Measurements from ENCODE around the gene NFAM1. TPM values are rescaled to one million over a fixed set of nuclear protein-coding genes. Genes with fewer than 3 reads are reported as not detected.
A peak's percentile ranks its signal among the peaks of the same experiment; 100 is the strongest.

NFAM1 gene
- total and polyA plus RNA-seq, 7 donors = 1.2 to 3.1 (median 2.3) TPM

GRCh38 chr22:42414021-42414420, 18.2 kb downstream of the NFAM1 start:
- H3K9me3 ChIP-seq = no peaks in the 10 kb centered on the region
- no peak overlapping the region for H3K4me3 ChIP-seq
- TF ChIP-seq POLR2A (IDR thresholded peaks at IDR 0.05) (no peak), CTCF (IDR thresholded peaks at IDR 0.05) (no peak), POLR2AphosphoS5 (IDR thresholded peaks at IDR 0.05) (no peak), EP300 (IDR thresholded peaks at IDR 0.05) (no peak)
- WGBS, 2 donors = 78 to 87% methylated on average over 11 of the region's 11 CpGs
- no peak overlapping the region for H3K27ac ChIP-seq
- H3K27me3 ChIP-seq = no peaks in the 10 kb centered on the region
- DNase-seq = no peak
- intact Hi-C loops (cut with DNase I) = no loop called here
- peaks cover 0 to 13% (median 11%) of the 10 kb centered on the region in 4 donors for H3K4me1 ChIP-seq
- H3K36me3 ChIP-seq = no peaks in the 10 kb centered on the region

- no peaks in the 10 kb centered on the region for H3K9me3 ChIP-seq
- TF ChIP-seq POLR2AphosphoS5 (IDR thresholded peaks at IDR 0.05) (no peak), EP300 (IDR thresholded peaks at IDR 0.05) (no peak), POLR2A (IDR thresholded peaks at IDR 0.05) (no peak), CTCF (IDR thresholded peaks at IDR 0.05) (no peak)
- intact Hi-C loops (cut with DNase I) = no loop called here
- peak overlapping the region in 1 of 4 donors; percentile 13 for H3K4me3 ChIP-seq
- no peaks in the 10 kb centered on the region for H3K27me3 ChIP-seq
- H3K27ac ChIP-seq = peak overlapping the region; percentile 32 to 73 (median 62)
- WGBS, 2 donors = 81 to 89% methylated on average over 13 of the region's 13 CpGs
- peak; percentile 78 for DNase-seq
- H3K4me1 ChIP-seq = peaks cover 0 to 13% (median 11%) of the 10 kb centered on the region in 4 donors
- H3K36me3 ChIP-seq = no peaks in the 10 kb centered on the region
Measured at GRCh38 chr22:42412744-42413333, 19.4 kb downstream of the NFAM1 start.

GRCh38 chr22:42410708-42411107, 21.5 kb downstream of the NFAM1 start:
- no peak for DNase-seq
- no peak for TF ChIP-seq POLR2A (IDR thresholded peaks at IDR 0.05)
- TF ChIP-seq POLR2AphosphoS5 (IDR thresholded peaks at IDR 0.05) = no peak
- TF ChIP-seq EP300 (IDR thresholded peaks at IDR 0.05) = no peak
- no peak for TF ChIP-seq CTCF (IDR thresholded peaks at IDR 0.05)
- Histone ChIP-seq H3K36me3 (no peaks in the 10 kb centered on the region), H3K4me1 (peaks cover 0 to 13% (median 11%) of the 10 kb centered on the region in 4 donors), H3K9me3 (no peaks in the 10 kb centered on the region), H3K4me3 (no peak overlapping the region), H3K27me3 (no peaks in the 10 kb centered on the region), H3K27ac (no peak overlapping the region)
- intact Hi-C loops (cut with DNase I) = no loop called here
- WGBS, 2 donors = 81 to 93% methylated on average over 7 of the region's 7 CpGs

DNA sequence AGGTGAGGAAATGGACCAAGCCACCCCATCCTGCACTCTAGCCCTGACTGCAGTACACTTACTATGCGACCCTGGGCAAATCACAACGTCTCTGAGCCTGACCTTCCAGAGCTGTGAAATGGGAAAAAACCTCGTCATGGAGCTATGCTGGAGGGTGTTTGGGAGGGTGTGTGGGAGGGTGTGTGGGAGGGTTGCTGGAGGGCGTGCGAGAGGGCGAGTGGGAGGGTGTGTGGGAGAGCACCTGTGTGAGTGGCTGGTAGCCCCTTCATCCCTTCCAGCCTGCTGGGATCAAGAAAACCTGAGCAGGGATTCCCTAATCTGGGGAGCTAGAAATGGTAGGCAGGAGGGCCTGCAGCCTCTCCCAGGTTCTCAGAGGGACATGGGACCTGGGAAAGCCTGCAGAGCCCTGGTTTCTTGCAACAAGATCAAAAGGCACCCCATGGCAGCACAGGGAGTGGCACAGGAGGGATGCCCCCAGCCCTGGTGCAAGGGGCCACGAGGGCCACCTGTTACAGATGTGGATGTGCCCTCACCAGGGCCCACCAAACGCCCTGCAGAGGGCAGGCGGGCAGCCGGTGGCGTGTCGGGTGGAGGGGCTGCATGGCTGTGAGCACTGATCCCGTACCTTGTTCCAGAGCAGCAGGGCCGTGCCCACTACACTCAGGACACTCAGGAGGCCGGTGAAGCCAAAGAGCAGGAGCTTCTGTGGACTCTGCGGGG, 23.2 kb downstream of the NFAM1 start:
- 88 to 91% methylated on average over 16 of the region's 16 CpGs for WGBS, 2 donors
- H3K27me3 ChIP-seq = no peaks in the 10 kb centered on the region
- H3K4me3 ChIP-seq = no peak overlapping the region
- TF ChIP-seq POLR2A (IDR thresholded peaks at IDR 0.05) = no peak
- TF ChIP-seq POLR2AphosphoS5 (IDR thresholded peaks at IDR 0.05) = no peak
- TF ChIP-seq EP300 (IDR thresholded peaks at IDR 0.05) = no peak
- no peak for TF ChIP-seq CTCF (IDR thresholded peaks at IDR 0.05)
- no peaks in the 10 kb centered on the region for H3K9me3 ChIP-seq
- peaks cover 0 to 13% (median 11%) of the 10 kb centered on the region in 4 donors for H3K4me1 ChIP-seq
- H3K36me3 ChIP-seq = no peaks in the 10 kb centered on the region
- no peak overlapping the region for H3K27ac ChIP-seq
- DNase-seq = no peak
- intact Hi-C loops (cut with DNase I) = no loop called here

Measured in sigmoid colon (tissue), 7 donors.